HCT116 (cell line): ENCODE results near the gene MOB3C. TPM values are rescaled to one million over a fixed set of nuclear protein-coding genes. Genes with fewer than 3 reads are reported as not detected.

Experiments used
- ATAC-seq: fragments of 200-7000 bp; cut with Tn5 transposase; 2 replicates; pipeline ENCODE4 v1.9.1; 2020; ENCODE audit warnings: mild to moderate bottlenecking, moderate library complexity
- BruUV-seq: library from RNA; stranded (reverse); fragments of 400-500 nt; replicated peaks from 2 replicates; lab custom pipeline; 2021; lab: Mats Ljungman, UMichigan
- CTCF ChIA-PET: fragments of 300-600 bp; sonication (Branson Sonifier 250); formaldehyde crosslinking; loops from one replicate; lab custom pipeline; 2021; ENCODE audit warnings: antibody characterized with exemption; lab: Charles Lee
- POLR2A ChIA-PET: fragments of 300-600, 350-600 bp; sonication (Branson Sonifier 250); formaldehyde crosslinking; loops from one replicate; lab custom pipeline; 2021; ENCODE audit warnings: antibody characterized with exemption; lab: Charles Lee
- RAD21 ChIA-PET, 2 experiments: fragments of 300-600 bp; sonication (Branson Sonifier 250); formaldehyde crosslinking; loops; one replicate each; lab custom pipeline; 2023; ENCODE audit warnings: low total read pairs in 2 of 2; ENCODE audit not compliant: uncharacterized antibody in 2 of 2, unreplicated experiment in 2 of 2, low non-redundant PET in 1 of 2; lab: Charles Lee
- DNase-seq: peaks from one replicate; pipeline ENCODE4 v3.0.0-alpha.2; 2010; ENCODE audit warnings: low read depth, low spot score
- H2AFZ ChIP-seq: fragments of 200-600 bp; shearing (Covaris generic), sonication (generic); 2 replicates; pipeline ENCODE4 v1.6.1; 2017; ENCODE audit warnings: low read depth, mixed run types, mixed read lengths, antibody characterized with exemption, low read length; ENCODE audit not compliant: poor library complexity, severe bottlenecking
- H3K27ac ChIP-seq: 2 replicates; pipeline ENCODE4 v1.5.1; 2012; ENCODE audit warnings: low read depth, low read length
- H3K27me3 ChIP-seq: fragments of 200-600 bp; sonication (generic); 2 replicates; pipeline ENCODE4 v1.6.1; 2016; ENCODE audit warnings: mixed run types, low read length, mixed read lengths; ENCODE audit not compliant: insufficient read depth
- H3K36me3 ChIP-seq, 2 experiments: fragments of 200-500 bp in 1 of 2; fragments of 200-600 bp in 1 of 2; sonication (Bioruptor generic) in 1 of 2; sonication (generic) in 1 of 2; 2 replicates each; pipeline versions ENCODE4 v1.5.1 to v1.6.1; 2014 to 2016; ENCODE audit warnings: low read length in 2 of 2, inconsistent platforms in 1 of 2, mixed read lengths in 1 of 2, mixed run types in 1 of 2; ENCODE audit not compliant: insufficient read depth in 2 of 2, control insufficient read depth in 1 of 2
- H3K4me1 ChIP-seq, 2 experiments: fragments of 200-600 bp in 1 of 2; sonication (generic) in 1 of 2; 2 replicates each; pipeline versions ENCODE4 v1.5.1 to v1.6.1; 2012 to 2017; ENCODE audit warnings: low read length in 2 of 2, inconsistent platforms in 1 of 2, mild to moderate bottlenecking in 1 of 2, mixed read lengths in 1 of 2, mixed run types in 1 of 2, moderate library complexity in 1 of 2; ENCODE audit not compliant: insufficient read depth in 2 of 2, control insufficient read depth in 1 of 2
- H3K4me2 ChIP-seq: fragments of 200-600 bp; sonication (generic); 2 replicates; pipeline ENCODE4 v1.6.1; 2017; ENCODE audit warnings: mixed run types, low read length, mixed read lengths
- H3K4me3 ChIP-seq, 2 experiments: fragments of 200-600 bp in 1 of 2; sonication (generic) in 1 of 2; replicated peaks in 1 of 2; 2 replicates each; pipeline ENCODE4 v1.5.1; 2011 to 2016; ENCODE audit warnings: low read length in 2 of 2, control low read depth in 1 of 2, low read depth in 1 of 2, mild to moderate bottlenecking in 1 of 2, mixed read lengths in 1 of 2, mixed run types in 1 of 2
- H3K79me2 ChIP-seq: fragments of 200-600 bp; sonication (generic); 2 replicates; pipeline ENCODE4 v1.6.1; 2017; ENCODE audit warnings: mild to moderate bottlenecking, mixed run types, low read length, moderate library complexity, mixed read lengths; ENCODE audit not compliant: insufficient read depth
- H3K9ac ChIP-seq: fragments of 200-600 bp; sonication (generic); 2 replicates; pipeline ENCODE4 v1.6.1; 2016; ENCODE audit warnings: low read length, mixed read lengths
- H3K9me2 ChIP-seq: fragments of 200-600 bp; sonication (generic), shearing (Covaris generic); 2 replicates; pipeline ENCODE4 v1.6.1; 2017; ENCODE audit warnings: mixed run types, mild to moderate bottlenecking, moderate library complexity; ENCODE audit not compliant: insufficient read depth
- H3K9me3 ChIP-seq, 2 experiments: fragments of 200-500 bp in 1 of 2; fragments of 200-600 bp in 1 of 2; sonication (Bioruptor generic) in 1 of 2; sonication (generic) in 1 of 2; 2 replicates each; pipeline ENCODE4 v1.6.1; 2014 to 2017; ENCODE audit warnings: low read length in 2 of 2, mixed read lengths in 2 of 2, inconsistent platforms in 1 of 2, low read depth in 1 of 2, mild to moderate bottlenecking in 1 of 2, mixed run types in 1 of 2, moderate library complexity in 1 of 2; ENCODE audit not compliant: control insufficient read depth in 1 of 2, insufficient read depth in 1 of 2
- H4K20me1 ChIP-seq: fragments of 200-600 bp; sonication (generic), shearing (Covaris generic); 2 replicates; pipeline ENCODE4 v1.6.1; 2017; ENCODE audit warnings: mixed run types, mild to moderate bottlenecking, moderate library complexity; ENCODE audit not compliant: insufficient read depth
- CBX3 ChIP-seq: IDR thresholded peaks from 2 replicates; pipeline ENCODE4 v1.6.1; 2012; ENCODE audit warnings: low read depth
- RAD21 ChIP-seq: IDR thresholded peaks from 2 replicates; pipeline ENCODE4 v1.6.1; 2012; ENCODE audit warnings: low read depth, mild to moderate bottlenecking
- SIN3A ChIP-seq: IDR thresholded peaks from 2 replicates; pipeline ENCODE4 v1.6.1; 2012; ENCODE audit warnings: low read depth
- SP1 ChIP-seq: IDR thresholded peaks from 2 replicates; pipeline ENCODE4 v1.6.1; 2012; ENCODE audit warnings: low read depth
- SRF ChIP-seq: IDR thresholded peaks from 2 replicates; pipeline ENCODE4 v1.6.1; 2012; ENCODE audit warnings: low read depth
- ZBTB33 ChIP-seq: IDR thresholded peaks from 2 replicates; pipeline ENCODE4 v1.6.1; 2011; ENCODE audit warnings: mild to moderate bottlenecking, low read length, moderate library complexity; ENCODE audit not compliant: insufficient replicate concordance; ENCODE audit errors: extremely low read depth
- ZNF274 ChIP-seq: fragments of 200-500 bp; sonication (Bioruptor generic); IDR thresholded peaks from 2 replicates; pipeline ENCODE4 v1.6.1; 2014; ENCODE audit warnings: mild to moderate bottlenecking, low read depth, low read length, inconsistent platforms
- intact Hi-C: fragments of 100-400 bp; cut with micrococcal nuclease; formaldehyde crosslinking; loops from 2 replicates; pipeline ENCODE4 v1.10.0; 2022
- total RNA-seq: library from RNA; stranded (reverse); gene quantifications from one replicate; pipeline ENCODE4 v1.2.1, GENCODE V29; 2021; ENCODE audit not compliant: unreplicated experiment

The MOB3C gene
- total RNA-seq, 1 experiment from 2014 or later: 5.5 TPM

GRCh38 chr1:46606255-46606965, 10.2 kb downstream of the MOB3C start:
- ChIA-PET RAD21 (no interaction called here), POLR2A (interaction anchor here (2.4 kb wide), 1 partner anchor 11 kb away, joined by 5 read pairs; the partner anchor contains the start of gene MOB3C), CTCF (interaction anchor here (1.0 kb wide), 1 partner anchor 16 kb away, joined by 3 read pairs; no protein-coding TSS in a partner anchor)
- DNase-seq: no peak
- no peak for TF ChIP-seq SRF
- no peak for TF ChIP-seq ZBTB33
- TF ChIP-seq CBX3: no peak
- no peak overlapping the region for H3K4me2 ChIP-seq
- H3K4me1 ChIP-seq: peaks cover 0 to 20% of the 10 kb centered on the region in 2 experiments; a peak in 3 of 4 replicates
- H4K20me1 ChIP-seq: no peaks in the 10 kb centered on the region
- no peak overlapping the region for H3K4me3 ChIP-seq
- H3K27ac ChIP-seq: no peak overlapping the region
- H3K9ac ChIP-seq: no peak overlapping the region
- no peaks in the 10 kb centered on the region for H3K9me3 ChIP-seq
- ATAC-seq: no peak
- intact Hi-C loops: no loop called here
- H3K9me2 ChIP-seq: no peaks in the 10 kb centered on the region
- H3K27me3 ChIP-seq: no peaks in the 10 kb centered on the region
- no peak overlapping the region for H2AFZ ChIP-seq
- peaks cover 7% of the 10 kb centered on the region; the same call in 1 of the 2 replicates for H3K79me2 ChIP-seq
- no TSS peak for BruUV-seq
- 0 out of 4 replicates have a peak, but pooled peaks cover 0 to 6% of the 10 kb centered on the region in 2 experiments for H3K36me3 ChIP-seq

- intact Hi-C loops: no loop called here
- H3K4me1 ChIP-seq: peaks cover 0 to 15% of the 10 kb centered on the region in 2 experiments; a peak in 3 of 4 replicates
- ATAC-seq: no peak
- H4K20me1 ChIP-seq: no peaks in the 10 kb centered on the region
- DNase-seq: no peak
- H3K9me2 ChIP-seq: no peaks in the 10 kb centered on the region
- BruUV-seq: no TSS peak
- no peak overlapping the region for H3K9ac ChIP-seq
- ChIA-PET POLR2A (interaction anchor here (0.6 to 2.4 kb wide), 2 partner anchors 12 to 265 kb away, joined by 3 to 5 read pairs; partner anchors contain the start of gene MOB3C), RAD21 (no interaction called here), CTCF (no interaction called here)
- no peak overlapping the region; a peak in 1 of 4 replicates for H3K4me3 ChIP-seq
- no peaks in the 10 kb centered on the region for H3K27me3 ChIP-seq
- no peak for TF ChIP-seq ZNF274
- no peak for TF ChIP-seq SIN3A
- no peak for TF ChIP-seq SP1
- TF ChIP-seq RAD21: no peak
- peak overlapping the region; percentile 79 for H3K4me2 ChIP-seq
- H2AFZ ChIP-seq: no peak overlapping the region
- H3K27ac ChIP-seq: no peak overlapping the region
- H3K36me3 ChIP-seq: 0 out of 4 replicates have a peak, but pooled peaks cover 0 to 6% of the 10 kb centered on the region in 2 experiments
- H3K9me3 ChIP-seq: no peaks in the 10 kb centered on the region
- H3K79me2 ChIP-seq: peaks cover 7% of the 10 kb centered on the region; the same call in 1 of the 2 replicates
These were observed 11.4 kb downstream of the MOB3C start for GRCh38 chr1:46605232-46605631.
